ENCODE results near the gene DPP10.

The DPP10 gene

DNA sequence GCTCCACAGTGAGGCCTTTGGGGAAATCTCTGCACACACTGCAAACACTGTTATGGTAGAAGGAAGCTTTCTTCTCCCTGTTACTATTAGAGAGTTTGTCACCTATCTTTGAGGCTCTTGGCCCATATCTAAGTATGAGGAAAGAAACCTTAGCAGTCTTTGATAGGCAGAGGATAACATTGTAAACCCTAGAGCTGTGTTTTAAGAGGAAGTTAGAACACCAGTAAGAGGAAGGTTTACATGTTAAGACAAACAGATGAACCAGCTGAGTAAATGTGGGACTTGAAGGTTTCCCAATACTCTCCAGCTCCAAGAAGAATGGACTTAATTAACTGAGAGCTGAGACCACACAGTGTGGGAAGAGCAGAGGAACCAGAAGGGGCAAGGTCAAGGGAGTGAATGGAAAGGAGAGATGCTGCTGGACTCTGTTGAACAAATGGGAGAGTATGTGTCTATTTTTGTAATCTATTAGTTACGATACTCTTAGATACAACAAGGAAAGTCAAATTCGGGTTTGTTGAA lies 257.0 kb downstream of the DPP10 start:
- no peak for DNase-seq (ENCODE audit: low read depth)
- TF ChIP-seq, protein P1, sequence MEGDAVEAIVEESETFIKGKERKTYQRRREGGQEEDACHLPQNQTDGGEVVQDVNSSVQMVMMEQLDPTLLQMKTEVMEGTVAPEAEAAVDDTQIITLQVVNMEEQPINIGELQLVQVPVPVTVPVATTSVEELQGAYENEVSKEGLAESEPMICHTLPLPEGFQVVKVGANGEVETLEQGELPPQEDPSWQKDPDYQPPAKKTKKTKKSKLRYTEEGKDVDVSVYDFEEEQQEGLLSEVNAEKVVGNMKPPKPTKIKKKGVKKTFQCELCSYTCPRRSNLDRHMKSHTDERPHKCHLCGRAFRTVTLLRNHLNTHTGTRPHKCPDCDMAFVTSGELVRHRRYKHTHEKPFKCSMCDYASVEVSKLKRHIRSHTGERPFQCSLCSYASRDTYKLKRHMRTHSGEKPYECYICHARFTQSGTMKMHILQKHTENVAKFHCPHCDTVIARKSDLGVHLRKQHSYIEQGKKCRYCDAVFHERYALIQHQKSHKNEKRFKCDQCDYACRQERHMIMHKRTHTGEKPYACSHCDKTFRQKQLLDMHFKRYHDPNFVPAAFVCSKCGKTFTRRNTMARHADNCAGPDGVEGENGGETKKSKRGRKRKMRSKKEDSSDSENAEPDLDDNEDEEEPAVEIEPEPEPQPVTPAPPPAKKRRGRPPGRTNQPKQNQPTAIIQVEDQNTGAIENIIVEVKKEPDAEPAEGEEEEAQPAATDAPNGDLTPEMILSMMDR (conservative IDR thresholded peaks at IDR 0.05; ENCODE audit: low read length) = no peak
- no peak overlapping the region for H3K4me3 ChIP-seq (ENCODE audit: low read length)

GRCh38 chr2:114700440-114700839 lies 258.0 kb downstream of the DPP10 start:
- TF ChIP-seq, protein P1 (conservative IDR thresholded peaks at IDR 0.05; ENCODE audit: low read length) = no peak
- DNase-seq (ENCODE audit: low read depth) = no peak

GRCh38 chr2:114709936-114710850 lies 267.8 kb downstream of the DPP10 start:
- H3K4me3 ChIP-seq (ENCODE audit: low read length) = no peak overlapping the region
- TF ChIP-seq, protein P1 (conservative IDR thresholded peaks at IDR 0.05; ENCODE audit: low read length) = no peak
- no peak for DNase-seq (ENCODE audit: low read depth)

More at GRCh38 chr2:114700440-114700839, 258.0 kb downstream of the DPP10 start:
- H3K4me3 ChIP-seq (ENCODE audit: low read length) = no peak overlapping the region

GRCh38 chr2:114714313-114714712 lies 271.9 kb downstream of the DPP10 start:
- TF ChIP-seq, protein P1 (conservative IDR thresholded peaks at IDR 0.05; ENCODE audit: low read length) = no peak

DNA sequence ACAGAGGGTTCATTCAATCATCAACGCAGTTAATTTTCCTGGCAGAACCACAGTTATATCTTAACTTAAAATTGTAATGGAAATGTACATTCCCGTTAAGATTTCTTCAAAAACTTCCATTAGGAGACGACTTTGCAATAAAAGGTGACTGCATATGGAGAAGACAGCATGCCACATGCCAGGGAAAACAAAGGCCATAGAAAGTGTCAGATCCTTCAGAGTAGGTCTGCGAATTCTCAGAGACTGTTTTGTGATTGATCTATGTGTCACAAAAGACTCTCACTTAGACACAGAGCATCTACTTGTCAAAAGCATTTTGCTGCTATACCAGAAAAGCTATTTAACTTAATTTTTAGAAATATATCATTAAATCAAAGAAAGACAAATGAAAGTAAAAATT lies 274.6 kb downstream of the DPP10 start:
- TF ChIP-seq, protein P1 (conservative IDR thresholded peaks at IDR 0.05; ENCODE audit: low read length) = no peak
- no peak for DNase-seq (ENCODE audit: low read depth)
- H3K4me3 ChIP-seq (ENCODE audit: low read length) = no peak overlapping the region

More at GRCh38 chr2:114714313-114714712, 271.9 kb downstream of the DPP10 start:
- no peak for DNase-seq (ENCODE audit: low read depth)
- no peak overlapping the region for H3K4me3 ChIP-seq (ENCODE audit: low read length)

GRCh38 chr2:114724454-114724853 lies 282.0 kb downstream of the DPP10 start:
- TF ChIP-seq, protein P1 (conservative IDR thresholded peaks at IDR 0.05; ENCODE audit: low read length) = no peak

DNA sequence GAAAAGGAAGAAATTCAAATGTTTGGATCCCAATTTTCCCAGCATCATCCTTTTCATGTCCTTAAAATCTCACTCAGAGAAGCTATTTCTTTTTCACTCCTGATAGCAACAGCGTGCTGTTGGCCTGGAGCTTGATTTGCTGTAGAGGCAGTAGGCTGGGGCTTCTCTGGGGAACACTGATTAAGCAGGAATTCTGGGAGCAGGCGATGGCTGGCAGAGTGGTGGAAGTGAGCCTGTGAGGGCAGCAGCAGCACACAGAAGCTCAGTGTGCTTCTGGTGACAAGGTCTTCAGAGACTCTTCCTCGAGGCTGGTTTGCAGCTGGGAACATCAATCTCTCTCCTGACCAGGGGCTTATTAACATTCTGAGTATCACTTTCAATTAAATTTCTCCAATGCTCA lies 284.6 kb downstream of the DPP10 start:
- DNase-seq (ENCODE audit: low read depth) = no peak
- TF ChIP-seq, protein P1 (conservative IDR thresholded peaks at IDR 0.05; ENCODE audit: low read length) = no peak
- H3K4me3 ChIP-seq (ENCODE audit: low read length) = no peak overlapping the region

More at GRCh38 chr2:114724454-114724853, 282.0 kb downstream of the DPP10 start:
- no peak for DNase-seq (ENCODE audit: low read depth)
- no peak overlapping the region for H3K4me3 ChIP-seq (ENCODE audit: low read length)
